Gastroesophageal sphincter (tissue), 4 donors: ENCODE measurements around the gene TMEM245. TPM values are rescaled to one million over a fixed set of nuclear protein-coding genes. Genes with fewer than 3 reads are reported as not detected.

ENCODE experiments used
- ATAC-seq: fragments of 150-250 bp; one replicate; pipeline ENCODE4 v1.9.1; 2016; ENCODE audit warnings: mild to moderate bottlenecking, moderate library complexity
- H3K27ac ChIP-seq, 4 donors: fragments of 200-600 bp; sonication (generic) in 3 of 4; 1 replicate in 3 of 4; 2 replicates in 1 of 4; pipeline ENCODE4 v1.5.1; 2016 to 2019
- H3K27me3 ChIP-seq: fragments of 200-600 bp; sonication (generic); one replicate; pipeline ENCODE4 v1.5.1; 2019
- H3K36me3 ChIP-seq, 2 donors: fragments of 200-600 bp; sonication (generic); one replicate each; pipeline ENCODE4 v1.5.1; 2019; ENCODE audit warnings: control low read depth in 1 of 2
- H3K4me1 ChIP-seq, 3 donors: fragments of 200-600 bp; sonication (generic); 1 replicate in 2 of 3; 2 replicates in 1 of 3; pipeline ENCODE4 v1.5.1; 2016 to 2019; ENCODE audit warnings: control low read depth in 2 of 3
- H3K4me3 ChIP-seq, 2 donors: fragments of 200-600 bp; sonication (generic); one replicate each; pipeline ENCODE4 v1.5.1; 2019; ENCODE audit warnings: mild to moderate bottlenecking in 1 of 2, moderate library complexity in 1 of 2
- H3K9me3 ChIP-seq, 3 donors: fragments of 200-600 bp; sonication (generic); one replicate each; pipeline ENCODE4 v1.5.1; 2017 to 2019; ENCODE audit warnings: control low read depth in 2 of 3
- EP300 ChIP-seq: sonication (generic); formaldehyde crosslinking; IDR thresholded peaks from one replicate; pipeline ENCODE4 v1.6.1; 2017; ENCODE audit warnings: antibody characterized with exemption, mild to moderate bottlenecking
- POLR2A ChIP-seq, 2 donors: fragments of 450-650 bp; IDR thresholded peaks; one replicate each; pipeline ENCODE4 v1.6.1; 2017; ENCODE audit warnings: antibody characterized with exemption in 2 of 2, mild to moderate bottlenecking in 2 of 2, moderate library complexity in 1 of 2
- POLR2AphosphoS5 ChIP-seq: sonication (generic); formaldehyde crosslinking; IDR thresholded peaks from one replicate; pipeline ENCODE4 v1.6.1; 2017; ENCODE audit warnings: antibody characterized with exemption
- WGBS, 2 donors: methylation state at CpG; one replicate each; pipeline ENCODE4 v1.1.5; 2018; ENCODE audit warnings: low coverage in 1 of 2; 5-methylcytosine and 5-hydroxymethylcytosine counted together
- total RNA-seq, 4 donors: library from RNA; depleted of rRNA; stranded (reverse); fragments of >200 nt; gene quantifications; one replicate each; pipeline ENCODE4 v1.1.0, GENCODE V29; 2016
- TF ChIP-seq, protein P1 (sequence below), 4 experiments: fragments of 200-600 bp in 2 of 4; fragments of 450-650 bp in 2 of 4; sonication (generic) in 1 of 4; IDR thresholded peaks; one replicate each; pipeline ENCODE4 v1.5.1; 2017 to 2019; ENCODE audit warnings: antibody characterized with exemption in 4 of 4, mild to moderate bottlenecking in 2 of 4, moderate library complexity in 2 of 4

TMEM245 gene
- total RNA-seq, 4 donors from 2014 or later, result 130 to 180 (median 142) TPM

DNA sequence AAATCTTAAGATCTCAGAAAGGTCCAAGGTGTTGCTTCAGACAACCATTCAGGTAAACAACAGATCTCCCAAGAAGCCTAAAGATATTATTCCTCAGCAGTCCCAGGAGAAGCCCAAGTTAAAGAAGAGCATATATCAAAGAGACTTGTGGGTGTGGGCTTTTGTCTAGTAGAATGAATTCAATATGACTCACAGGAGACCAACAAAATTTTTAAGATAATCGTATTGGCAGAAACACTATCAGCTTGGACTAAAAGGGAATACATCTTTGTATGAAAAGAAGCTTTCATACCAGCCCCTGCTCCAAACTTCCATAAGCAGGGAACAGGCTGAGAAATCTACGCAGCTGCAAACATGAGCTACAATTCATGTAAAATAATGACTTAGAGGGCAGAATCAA lies 116.6 kb downstream of the TMEM245 start:
- 92 to 94% methylated on average over 2 of the region's 2 CpGs for WGBS, 2 donors
- Histone ChIP-seq H3K9me3 (peaks cover 0 to 20% (median 0%) of the 10 kb centered on the region in 3 donors), H3K4me1 (peaks cover 0 to 30% (median 0%) of the 10 kb centered on the region in 3 donors), H3K27me3 (no peaks in the 10 kb centered on the region), H3K36me3 (peaks cover 0 to 1% of the 10 kb centered on the region in 2 donors), H3K4me3 (no peak overlapping the region), H3K27ac (no peak overlapping the region)
- ATAC-seq, result no peak
- no peak for TF ChIP-seq POLR2AphosphoS5
- no peak for TF ChIP-seq EP300
- TF ChIP-seq, protein P1, sequence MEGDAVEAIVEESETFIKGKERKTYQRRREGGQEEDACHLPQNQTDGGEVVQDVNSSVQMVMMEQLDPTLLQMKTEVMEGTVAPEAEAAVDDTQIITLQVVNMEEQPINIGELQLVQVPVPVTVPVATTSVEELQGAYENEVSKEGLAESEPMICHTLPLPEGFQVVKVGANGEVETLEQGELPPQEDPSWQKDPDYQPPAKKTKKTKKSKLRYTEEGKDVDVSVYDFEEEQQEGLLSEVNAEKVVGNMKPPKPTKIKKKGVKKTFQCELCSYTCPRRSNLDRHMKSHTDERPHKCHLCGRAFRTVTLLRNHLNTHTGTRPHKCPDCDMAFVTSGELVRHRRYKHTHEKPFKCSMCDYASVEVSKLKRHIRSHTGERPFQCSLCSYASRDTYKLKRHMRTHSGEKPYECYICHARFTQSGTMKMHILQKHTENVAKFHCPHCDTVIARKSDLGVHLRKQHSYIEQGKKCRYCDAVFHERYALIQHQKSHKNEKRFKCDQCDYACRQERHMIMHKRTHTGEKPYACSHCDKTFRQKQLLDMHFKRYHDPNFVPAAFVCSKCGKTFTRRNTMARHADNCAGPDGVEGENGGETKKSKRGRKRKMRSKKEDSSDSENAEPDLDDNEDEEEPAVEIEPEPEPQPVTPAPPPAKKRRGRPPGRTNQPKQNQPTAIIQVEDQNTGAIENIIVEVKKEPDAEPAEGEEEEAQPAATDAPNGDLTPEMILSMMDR (IDR thresholded peaks at IDR 0.05), result no peak
- no peak for TF ChIP-seq POLR2A (IDR thresholded peaks at IDR 0.05)

DNA sequence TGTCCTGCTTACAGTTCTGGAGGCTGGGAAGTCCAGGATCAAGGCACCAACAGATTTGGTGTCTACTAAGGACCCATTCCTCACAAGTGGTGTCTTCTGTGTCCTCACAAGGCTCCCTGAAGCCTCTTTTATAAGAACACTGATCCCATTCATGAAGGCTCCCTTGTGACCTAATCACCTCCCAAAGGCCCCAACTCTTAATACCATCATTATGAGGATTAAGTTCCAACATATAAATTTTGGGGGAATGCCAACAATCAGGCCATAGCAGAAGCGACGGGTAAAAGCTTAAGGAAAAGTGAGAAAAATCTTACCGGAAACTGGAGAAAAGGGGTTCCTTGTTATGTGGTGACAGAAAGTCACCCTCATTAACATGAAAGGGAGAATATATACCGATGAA lies 117.6 kb downstream of the TMEM245 start:
- Histone ChIP-seq H3K36me3 (peaks cover 0 to 3% of the 10 kb centered on the region in 2 donors), H3K4me1 (peaks cover 0 to 21% (median 0%) of the 10 kb centered on the region in 3 donors), H3K27ac (no peak overlapping the region), H3K4me3 (no peak overlapping the region), H3K9me3 (peaks cover 0 to 20% (median 0%) of the 10 kb centered on the region in 3 donors), H3K27me3 (no peaks in the 10 kb centered on the region)
- WGBS, 2 donors, result 79 to 95% methylated on average over 4 of the region's 4 CpGs
- no peak for TF ChIP-seq POLR2AphosphoS5
- TF ChIP-seq POLR2A (IDR thresholded peaks at IDR 0.05), result no peak
- TF ChIP-seq EP300, result no peak
- TF ChIP-seq, protein P1 (IDR thresholded peaks at IDR 0.05), result no peak
- ATAC-seq, result no peak

DNA sequence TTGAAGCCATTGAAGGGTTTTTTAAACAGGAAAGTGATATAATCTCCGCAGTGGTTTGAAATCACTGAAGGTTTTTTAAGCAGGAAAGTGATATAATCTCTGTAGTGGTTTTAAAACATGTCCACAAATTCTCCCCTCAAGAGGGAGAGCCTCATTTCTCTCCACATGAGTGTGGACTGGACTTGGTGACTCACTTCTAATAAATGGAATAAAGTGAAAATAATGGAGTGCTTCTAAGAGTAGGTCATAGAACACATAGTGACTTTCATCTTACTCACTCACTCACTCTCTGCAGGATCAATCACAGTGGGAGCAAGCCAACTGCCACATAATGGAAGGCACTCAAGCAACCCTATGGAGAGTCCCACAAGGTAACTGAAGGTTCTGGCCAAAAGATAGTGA lies 118.5 kb downstream of the TMEM245 start:
- no peak for ATAC-seq

DNA sequence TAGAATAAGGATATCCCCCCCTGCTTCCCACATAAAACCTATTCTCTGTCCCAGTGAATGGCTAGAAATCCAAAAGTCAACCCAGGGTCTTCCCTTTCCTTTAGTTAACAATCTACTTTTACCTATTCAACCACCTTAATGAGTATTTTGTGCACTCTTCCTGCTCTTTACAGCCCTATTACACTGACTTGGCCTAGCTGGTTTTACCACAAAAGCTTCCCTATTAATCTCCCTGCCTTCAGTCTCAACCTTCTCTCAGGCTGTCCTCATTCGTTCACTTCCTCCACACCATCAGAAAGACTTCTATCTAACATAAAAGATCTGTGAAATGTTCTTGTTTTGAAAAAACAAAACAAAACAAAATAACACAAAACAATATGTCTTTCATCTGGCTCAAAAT lies 122.6 kb downstream of the TMEM245 start:
- ATAC-seq, result no peak
- 77% methylated on average over 1 of the region's 1 CpG; no CpG with 5 or more reads in 1 of the 2 donors for WGBS, 2 donors

More for the DNA sequence above, 118.5 kb downstream of the TMEM245 start:
- Histone ChIP-seq H3K36me3 (peaks cover 0 to 3% of the 10 kb centered on the region in 2 donors), H3K9me3 (peaks cover 0 to 20% (median 0%) of the 10 kb centered on the region in 3 donors), H3K4me3 (no peak overlapping the region), H3K4me1 (peaks cover 0 to 22% (median 0%) of the 10 kb centered on the region in 3 donors), H3K27ac (no peak overlapping the region), H3K27me3 (no peaks in the 10 kb centered on the region)
- TF ChIP-seq POLR2A (IDR thresholded peaks at IDR 0.05) (no peak), POLR2AphosphoS5 (no peak), EP300 (no peak)
- TF ChIP-seq, protein P1 (IDR thresholded peaks at IDR 0.05), result no peak
- 88 to 100% methylated on average over 1 of the region's 1 CpG for WGBS, 2 donors

More for the DNA sequence above, 122.6 kb downstream of the TMEM245 start:
- TF ChIP-seq EP300 (no peak), POLR2AphosphoS5 (no peak), POLR2A (IDR thresholded peaks at IDR 0.05) (no peak)
- TF ChIP-seq, protein P1 (IDR thresholded peaks at IDR 0.05), result no peak
- H3K27me3 ChIP-seq, result no peaks in the 10 kb centered on the region
- peaks cover 0 to 15% (median 0%) of the 10 kb centered on the region in 3 donors for H3K4me1 ChIP-seq
- H3K9me3 ChIP-seq, result no peaks in the 10 kb centered on the region
- H3K27ac ChIP-seq, result peak overlapping the region in 1 of 4 donors; percentile 33
- no peak overlapping the region for H3K4me3 ChIP-seq
- H3K36me3 ChIP-seq, result peaks cover 0 to 7% of the 10 kb centered on the region in 2 donors
